Muscle of leg (tissue), 11 donors: ENCODE data around the gene AGBL4. TPM values are rescaled to one million over a fixed set of nuclear protein-coding genes. Genes with fewer than 3 reads are reported as not detected.

Source experiments
- DNase-seq: peaks from one replicate; pipeline ENCODE4 v3.0.0; 2013
- H3K27ac ChIP-seq: one replicate; pipeline ENCODE4 v1.5.1; 2013; ENCODE audit warnings: mild to moderate bottlenecking, low read length, control low read depth
- H3K27me3 ChIP-seq: one replicate; pipeline ENCODE4 v1.6.1; 2013; ENCODE audit warnings: low read length; ENCODE audit not compliant: control insufficient read depth, insufficient read depth
- H3K36me3 ChIP-seq: one replicate; pipeline ENCODE4 v1.6.1; 2013; ENCODE audit warnings: low read length; ENCODE audit not compliant: control insufficient read depth, insufficient read depth
- H3K4me1 ChIP-seq: one replicate; pipeline ENCODE4 v1.6.1; 2013; ENCODE audit warnings: low read length; ENCODE audit not compliant: control insufficient read depth, insufficient read depth
- H3K4me3 ChIP-seq: one replicate; pipeline ENCODE4 v1.5.1; 2013; ENCODE audit warnings: low read length, control low read depth
- H3K9me3 ChIP-seq: replicated peaks from 2 replicates; pipeline ENCODE4 v1.6.1; 2013; ENCODE audit warnings: low read depth, low read length; ENCODE audit not compliant: control insufficient read depth
- WGBS: methylation state at CpG from one replicate; pipeline ENCODE4 v1.1.5; 2013; ENCODE audit warnings: missing lambda C conversion rate; ENCODE audit not compliant: insufficient coverage; 5-methylcytosine and 5-hydroxymethylcytosine counted together
- polyA plus RNA-seq, 8 donors: library from polyadenylated mRNA; unstranded; fragments of 120-200 nt; gene quantifications; one replicate each; pipeline versions ENCODE4 v1.2.1 to v1.2.3, GENCODE V29; 2013; ENCODE audit warnings: inconsistent platforms in 1 of 8, low replicate concordance in 1 of 8; ENCODE audit not compliant: insufficient read length in 8 of 8, insufficient read depth in 1 of 8
- total RNA-seq: library from RNA; stranded (reverse); fragments of 120-200 nt; gene quantifications from one replicate; pipeline ENCODE4 v1.2.4, GENCODE V29; 2013

AGBL4 gene
- total and polyA plus RNA-seq, 9 donors = 0.05 to 0.50 (median 0.18) TPM

DNA sequence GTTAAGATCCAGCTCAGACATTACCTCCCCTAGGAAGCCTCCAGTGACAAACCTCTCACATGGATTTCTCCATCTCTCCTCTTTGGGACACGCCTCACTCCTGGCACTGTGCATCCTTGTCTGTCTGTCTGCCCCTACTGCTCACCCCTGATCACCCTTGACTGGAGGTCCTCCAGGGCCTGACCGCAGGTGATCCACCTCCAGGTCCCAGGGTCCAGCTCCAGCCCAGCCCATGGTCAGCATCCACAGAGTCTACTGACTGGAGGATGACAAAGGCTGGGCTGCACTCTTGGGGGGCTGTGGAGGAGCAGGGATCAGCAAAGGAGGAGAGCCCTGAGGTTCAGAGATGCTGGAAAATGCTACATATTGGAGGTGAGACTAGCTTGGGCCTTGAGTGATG lies 1312.8 kb downstream of the AGBL4 start:
- 100% methylated on average over 2 of the region's 2 CpGs for WGBS
- H3K27me3 ChIP-seq = no peaks in the 10 kb centered on the region

DNA sequence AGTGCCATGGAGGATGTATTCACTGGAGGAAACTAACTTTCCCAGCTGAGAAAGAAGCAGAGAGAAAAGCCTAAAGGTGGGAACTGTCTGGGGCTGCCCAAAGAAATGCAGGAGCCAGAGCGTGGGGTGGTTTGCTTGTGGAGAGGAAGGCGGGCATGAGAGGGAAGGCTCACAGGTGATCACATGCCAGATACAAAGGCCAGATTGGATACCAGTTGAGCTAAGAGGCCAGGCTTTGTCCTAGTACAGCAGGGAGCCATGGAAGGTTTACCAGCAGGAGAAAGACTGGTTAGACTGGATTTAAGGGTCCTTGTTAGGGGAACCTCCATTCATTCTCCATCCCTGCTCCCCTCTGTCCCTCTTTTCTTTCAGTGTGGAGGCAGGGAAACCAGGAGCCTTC lies 1313.4 kb downstream of the AGBL4 start:
- H3K36me3 ChIP-seq = no peaks in the 10 kb centered on the region
- H3K27ac ChIP-seq = no peak overlapping the region
- no peaks in the 10 kb centered on the region for H3K4me1 ChIP-seq
- no CpG with 5 or more reads among the region's 2 CpGs for whole genome bisulfite sequencing
- no peaks in the 10 kb centered on the region for H3K9me3 ChIP-seq
- no peaks in the 10 kb centered on the region for H3K27me3 ChIP-seq
- no peak for DNase-seq
- no peak overlapping the region for H3K4me3 ChIP-seq

More for the DNA sequence above, 1312.8 kb downstream of the AGBL4 start:
- Histone ChIP-seq H3K27ac (no peak overlapping the region), H3K9me3 (no peaks in the 10 kb centered on the region), H3K4me3 (no peak overlapping the region), H3K36me3 (no peaks in the 10 kb centered on the region), H3K4me1 (no peaks in the 10 kb centered on the region)
- DNase-seq = no peak

DNA sequence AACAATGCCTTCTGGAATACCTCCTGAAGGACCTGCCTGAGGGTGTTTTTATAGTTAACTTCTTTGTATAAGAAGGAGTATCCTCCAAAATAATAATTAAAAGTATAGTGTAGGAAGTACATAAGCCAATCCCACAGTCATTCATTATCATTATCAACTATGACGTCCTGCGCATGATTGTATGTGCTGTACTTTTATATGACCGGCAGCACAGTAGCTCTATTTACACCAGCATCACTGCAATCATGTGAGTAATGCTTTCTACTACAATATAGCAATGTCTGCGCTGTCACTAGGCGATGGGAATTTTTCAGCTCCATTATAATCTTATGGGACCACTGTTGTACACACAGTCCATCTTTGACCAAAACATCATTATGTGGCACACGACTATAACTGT lies 1319.0 kb downstream of the AGBL4 start:
- Histone ChIP-seq H3K36me3 (no peaks in the 10 kb centered on the region), H3K4me3 (no peak overlapping the region), H3K27ac (no peak overlapping the region), H3K9me3 (no peaks in the 10 kb centered on the region), H3K4me1 (no peaks in the 10 kb centered on the region), H3K27me3 (peaks cover 4% of the 10 kb centered on the region)
- WGBS = 93% methylated on average over 3 of the region's 6 CpGs
- no peak for DNase-seq

DNA sequence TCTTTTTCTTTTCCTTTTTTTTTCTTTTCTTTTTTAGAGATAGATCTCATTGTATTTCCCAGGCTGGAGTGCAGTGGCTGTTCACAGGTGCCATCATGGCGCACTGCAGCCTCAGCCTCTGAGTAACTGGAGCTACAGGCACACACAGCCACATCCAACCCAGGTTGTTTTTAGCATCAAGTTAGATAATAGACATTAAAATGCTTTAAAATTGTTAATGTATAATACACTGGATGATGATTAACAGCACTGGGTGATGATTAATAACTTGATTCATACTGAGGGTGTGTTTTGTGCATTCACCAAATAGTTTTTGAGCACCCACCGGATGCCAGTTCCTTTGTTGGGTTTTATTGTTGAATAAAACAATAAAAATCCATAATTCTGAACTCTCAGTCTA lies 1322.3 kb downstream of the AGBL4 start:
- WGBS = no CpG with 5 or more reads among the region's 2 CpGs
- H3K27ac ChIP-seq = no peak overlapping the region
- peaks cover 4% of the 10 kb centered on the region for H3K27me3 ChIP-seq
- H3K4me1 ChIP-seq = no peaks in the 10 kb centered on the region
- no peaks in the 10 kb centered on the region for H3K36me3 ChIP-seq
- H3K9me3 ChIP-seq = no peaks in the 10 kb centered on the region
- DNase-seq = no peak
- H3K4me3 ChIP-seq = no peak overlapping the region

DNA sequence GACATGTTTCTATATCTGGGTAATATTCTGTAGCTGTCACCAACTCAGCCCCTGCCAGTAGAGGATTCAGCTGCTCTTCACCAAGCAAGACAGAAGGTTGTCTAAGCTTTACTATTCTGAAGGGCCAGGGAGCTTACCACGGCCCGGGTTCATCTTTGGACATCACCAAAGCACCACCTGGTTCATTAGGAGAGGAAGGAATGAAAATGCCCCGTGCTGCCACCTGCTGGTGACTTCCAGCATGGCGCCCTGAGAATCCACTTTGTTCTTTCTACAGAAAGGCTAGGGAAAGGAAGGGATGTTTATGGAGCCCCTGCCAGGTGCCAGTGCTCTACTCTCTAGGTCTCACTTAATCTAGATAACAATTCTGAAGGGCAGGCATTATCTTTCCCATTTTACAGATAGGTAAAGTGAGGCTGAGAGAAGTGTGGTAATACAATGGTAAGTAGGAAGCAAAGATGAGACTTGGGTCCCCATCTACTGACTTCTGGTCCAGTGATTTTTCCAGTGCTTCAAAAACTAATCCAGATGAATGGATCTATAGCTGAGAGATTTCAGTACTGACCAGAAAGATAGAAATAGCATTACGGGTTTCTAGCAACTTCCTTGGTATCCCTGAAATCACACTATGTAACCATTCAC lies 1326.6 kb downstream of the AGBL4 start:
- no peak overlapping the region for H3K27ac ChIP-seq
- H3K4me3 ChIP-seq = no peak overlapping the region
- H3K27me3 ChIP-seq = peaks cover 9% of the 10 kb centered on the region
- WGBS = no CpG with 5 or more reads among the region's 5 CpGs
- H3K4me1 ChIP-seq = no peaks in the 10 kb centered on the region
- peak; percentile 21 for DNase-seq
- no peaks in the 10 kb centered on the region for H3K36me3 ChIP-seq
- no peaks in the 10 kb centered on the region for H3K9me3 ChIP-seq

DNA sequence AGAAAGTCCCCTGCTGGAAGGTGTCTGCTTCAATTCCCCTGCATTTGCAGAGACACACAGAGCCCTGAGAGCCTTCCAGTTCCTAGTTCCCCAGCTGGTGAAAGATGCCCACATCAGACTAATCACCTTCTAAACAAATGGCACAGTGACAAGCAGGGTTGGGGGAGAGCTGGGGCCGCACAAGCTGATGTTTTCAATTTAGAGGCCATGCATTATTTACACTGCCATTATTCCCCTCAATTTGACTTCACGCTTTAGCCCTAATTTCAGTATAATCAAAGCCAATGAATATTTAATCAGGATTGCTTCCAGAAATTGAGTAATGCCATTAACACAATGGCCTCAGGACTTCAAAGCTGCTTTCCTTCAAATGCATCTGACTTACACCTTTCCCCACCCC lies 1328.6 kb downstream of the AGBL4 start:
- WGBS = 38% methylated on average over 2 of the region's 2 CpGs
- Histone ChIP-seq H3K36me3 (no peaks in the 10 kb centered on the region), H3K4me3 (no peak overlapping the region), H3K27ac (no peak overlapping the region), H3K4me1 (no peaks in the 10 kb centered on the region), H3K9me3 (no peaks in the 10 kb centered on the region), H3K27me3 (peaks cover 9% of the 10 kb centered on the region)
- no peak for DNase-seq

DNA sequence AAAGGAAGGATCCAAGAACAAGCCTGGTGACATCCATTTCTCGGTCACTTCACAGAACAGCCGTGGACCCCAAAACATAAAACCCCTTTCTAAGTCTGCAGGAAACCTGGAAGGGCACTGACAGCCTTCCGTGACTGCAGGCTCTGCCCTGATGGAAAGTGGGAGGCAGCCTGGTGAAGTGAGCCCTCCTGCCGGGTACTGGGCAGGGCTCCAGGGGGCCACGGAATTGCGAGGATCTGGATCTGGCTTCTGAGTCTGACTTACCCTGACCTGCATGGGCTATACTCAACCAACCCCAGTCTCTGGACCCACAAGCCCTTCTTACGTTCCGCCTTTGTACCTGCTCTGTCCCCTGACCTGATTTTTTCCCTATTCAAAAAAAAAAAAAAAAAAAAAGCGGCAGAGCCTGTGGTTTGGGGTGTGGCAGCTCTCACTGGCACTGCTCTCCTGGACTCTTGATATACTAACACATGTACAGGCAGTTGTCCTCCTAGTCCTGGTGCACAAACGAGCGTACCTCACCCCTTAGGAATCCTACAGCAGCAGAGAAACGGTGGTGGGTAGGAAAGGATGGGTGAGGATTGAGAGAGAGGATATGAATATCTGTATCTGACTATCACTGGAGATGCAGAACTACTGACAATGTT lies 1330.0 kb downstream of the AGBL4 start:
- Histone ChIP-seq H3K4me1 (no peaks in the 10 kb centered on the region), H3K36me3 (no peaks in the 10 kb centered on the region), H3K9me3 (no peaks in the 10 kb centered on the region), H3K27me3 (peaks cover 7% of the 10 kb centered on the region), H3K4me3 (no peak overlapping the region), H3K27ac (no peak overlapping the region)
- no peak for DNase-seq
- WGBS = no CpG with 5 or more reads among the region's 12 CpGs

DNA sequence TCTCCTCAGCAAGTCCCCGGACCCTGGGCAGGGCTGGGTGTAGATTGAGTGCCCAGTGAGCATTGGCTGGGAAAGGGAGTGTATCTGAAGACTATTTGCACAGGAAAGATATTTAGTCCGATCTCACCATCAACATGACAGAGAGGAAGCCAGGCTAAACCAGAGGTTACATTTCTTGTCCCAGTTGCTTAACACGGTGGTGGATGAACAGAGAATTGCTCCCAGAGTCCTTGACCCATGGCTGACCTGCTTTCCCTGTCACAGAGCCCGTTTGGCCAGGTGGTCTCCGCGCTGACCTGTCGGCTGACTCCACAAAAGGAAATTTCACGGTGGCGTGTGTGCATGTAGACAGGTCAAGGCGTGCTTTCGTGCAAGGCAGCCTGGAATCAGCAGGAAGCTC lies 1330.6 kb downstream of the AGBL4 start:
- no peaks in the 10 kb centered on the region for H3K4me1 ChIP-seq
- no peak overlapping the region for H3K4me3 ChIP-seq
- H3K27ac ChIP-seq = no peak overlapping the region
- H3K27me3 ChIP-seq = peaks cover 7% of the 10 kb centered on the region
- WGBS = 64% methylated on average over 9 of the region's 11 CpGs
- DNase-seq = no peak
- H3K36me3 ChIP-seq = no peaks in the 10 kb centered on the region
- H3K9me3 ChIP-seq = no peaks in the 10 kb centered on the region

DNA sequence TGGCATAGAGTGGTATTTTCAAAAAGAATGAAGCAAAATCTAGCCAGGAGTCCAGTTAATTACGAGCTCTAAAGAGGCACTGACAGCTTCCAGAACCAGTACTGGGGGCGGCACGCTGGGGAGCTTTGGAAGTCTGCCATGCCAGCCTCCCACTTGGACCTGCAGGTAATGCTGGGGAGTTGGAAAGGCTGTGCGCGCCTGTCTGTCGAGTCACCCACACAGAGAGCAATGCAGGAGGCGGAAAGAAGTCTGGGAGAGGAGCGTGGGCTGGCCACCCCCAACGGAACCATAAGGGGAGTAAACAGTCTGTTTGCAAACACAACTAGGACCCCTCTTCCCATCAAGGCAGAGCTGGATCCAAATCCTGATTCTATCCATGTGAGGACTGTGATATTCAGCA lies 1331.5 kb downstream of the AGBL4 start:
- Histone ChIP-seq H3K9me3 (no peaks in the 10 kb centered on the region), H3K4me3 (no peak overlapping the region), H3K27ac (no peak overlapping the region), H3K36me3 (no peaks in the 10 kb centered on the region), H3K4me1 (no peaks in the 10 kb centered on the region), H3K27me3 (peaks cover 7% of the 10 kb centered on the region)
- DNase-seq = no peak
- 80% methylated on average over 3 of the region's 9 CpGs for WGBS

DNA sequence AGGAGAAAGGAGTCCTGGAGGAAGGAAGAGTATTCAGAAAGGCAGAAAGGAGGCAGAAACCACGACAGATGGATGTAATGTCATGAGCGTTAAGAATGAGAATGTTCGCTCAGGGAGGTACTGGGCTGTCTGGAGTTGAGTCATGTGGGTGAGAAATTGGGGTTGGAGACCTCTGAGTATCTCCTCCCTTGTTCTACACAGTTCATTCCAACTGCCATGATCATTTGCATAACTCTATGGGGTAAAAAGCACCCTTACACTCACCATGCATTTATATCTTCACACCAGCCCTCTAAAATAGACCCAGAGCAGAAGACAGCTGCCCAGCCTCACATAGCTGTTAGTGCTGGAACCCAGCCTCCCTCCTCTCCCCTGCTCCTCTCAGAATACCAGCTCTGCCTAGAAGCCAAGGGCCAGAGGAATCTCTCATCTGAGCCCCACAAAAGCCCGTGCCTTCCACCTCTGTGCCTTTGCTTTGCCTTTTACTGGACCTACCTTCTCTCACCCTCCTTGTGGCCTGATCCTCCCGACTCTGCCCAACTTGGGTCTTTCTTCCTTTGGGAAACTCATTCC lies 1332.2 kb downstream of the AGBL4 start:
- H3K4me3 ChIP-seq = no peak overlapping the region
- no peak overlapping the region for H3K27ac ChIP-seq
- no peaks in the 10 kb centered on the region for H3K9me3 ChIP-seq
- WGBS = 69% methylated on average over 3 of the region's 5 CpGs
- H3K27me3 ChIP-seq = peaks cover 7% of the 10 kb centered on the region
- H3K36me3 ChIP-seq = no peaks in the 10 kb centered on the region
- DNase-seq = no peak
- H3K4me1 ChIP-seq = no peaks in the 10 kb centered on the region
